H9 (cell line): ENCODE measurements around the gene TMEM176A. TPM values are rescaled to one million over a fixed set of nuclear protein-coding genes. Genes with fewer than 3 reads are reported as not detected.

Source experiments
- DNase-seq: peaks from one replicate; pipeline ENCODE4 v3.0.0-alpha.2; 2017
- H2AFZ ChIP-seq: one replicate; pipeline ENCODE4 v1.6.1; 2013; ENCODE audit warnings: mild to moderate bottlenecking, low read length, control low read depth, moderate library complexity
- H2AK5ac ChIP-seq: 2 replicates; pipeline ENCODE4 v1.6.1; 2013; ENCODE audit warnings: low read length, control low read depth, mixed read lengths; ENCODE audit not compliant: insufficient read length
- H2BK120ac ChIP-seq: one replicate; pipeline ENCODE4 v1.6.1; 2013; ENCODE audit warnings: low read depth, mild to moderate bottlenecking, low read length, control low read depth, inconsistent platforms; ENCODE audit not compliant: poor library complexity, severe bottlenecking
- H2BK12ac ChIP-seq: 2 replicates; pipeline ENCODE4 v1.6.1; 2013; ENCODE audit warnings: low read length, control low read depth, mixed read lengths, low read depth; ENCODE audit not compliant: insufficient read length
- H2BK15ac ChIP-seq: 2 replicates; pipeline ENCODE4 v1.6.1; 2013; ENCODE audit warnings: low read depth, low read length, control low read depth
- H2BK20ac ChIP-seq: one replicate; pipeline ENCODE4 v1.6.1; 2013; ENCODE audit warnings: low read depth, mild to moderate bottlenecking, low read length, control low read depth, inconsistent platforms; ENCODE audit not compliant: poor library complexity, severe bottlenecking
- H2BK5ac ChIP-seq: 2 replicates; pipeline ENCODE4 v1.6.1; 2013; ENCODE audit warnings: low read length, control low read depth, mixed read lengths; ENCODE audit not compliant: insufficient read length
- H3K14ac ChIP-seq: 2 replicates; pipeline ENCODE4 v1.6.1; 2013; ENCODE audit warnings: low read length, control low read depth; ENCODE audit not compliant: insufficient read depth
- H3K18ac ChIP-seq: 2 replicates; pipeline ENCODE4 v1.6.1; 2013; ENCODE audit warnings: low read depth, mild to moderate bottlenecking, mixed read lengths, low read length, control low read depth; ENCODE audit not compliant: insufficient read length
- H3K23ac ChIP-seq: 2 replicates; pipeline ENCODE4 v1.6.1; 2013; ENCODE audit warnings: low read length, control low read depth, mixed read lengths, low read depth; ENCODE audit not compliant: insufficient read length
- H3K23me2 ChIP-seq: 2 replicates; pipeline ENCODE4 v1.6.1; 2013; ENCODE audit warnings: low read depth, mild to moderate bottlenecking, mixed read lengths, low read length, control low read depth; ENCODE audit not compliant: insufficient read length, poor library complexity, severe bottlenecking
- H3K27ac ChIP-seq: 2 replicates; pipeline ENCODE4 v1.5.1; 2013; ENCODE audit warnings: low read length, control low read depth, mixed read lengths, low read depth; ENCODE audit not compliant: insufficient read length
- H3K27me3 ChIP-seq: 2 replicates; pipeline ENCODE4 v1.6.1; 2013; ENCODE audit warnings: low read length, control low read depth, inconsistent platforms; ENCODE audit not compliant: insufficient read depth
- H3K4ac ChIP-seq: 2 replicates; pipeline ENCODE4 v1.6.1; 2013; ENCODE audit warnings: low read depth, mild to moderate bottlenecking, control low read depth, inconsistent platforms, low read length, moderate library complexity
- H3K4me1 ChIP-seq: 2 replicates; pipeline ENCODE4 v1.6.1; 2013; ENCODE audit warnings: low read length, control low read depth, inconsistent platforms; ENCODE audit not compliant: insufficient read depth
- H3K4me2 ChIP-seq: 2 replicates; pipeline ENCODE4 v1.6.1; 2013; ENCODE audit warnings: low read length, control low read depth, mixed read lengths; ENCODE audit not compliant: insufficient read length, insufficient read depth
- H3K56ac ChIP-seq: 2 replicates; pipeline ENCODE4 v1.6.1; 2013; ENCODE audit warnings: low read depth, mild to moderate bottlenecking, mixed read lengths, low read length, control low read depth; ENCODE audit not compliant: insufficient read length
- H3K79me1 ChIP-seq: 2 replicates; pipeline ENCODE4 v1.6.1; 2013; ENCODE audit warnings: low read depth, mild to moderate bottlenecking, moderate library complexity, low read length, control low read depth, inconsistent platforms; ENCODE audit not compliant: insufficient read depth, poor library complexity, severe bottlenecking
- H3K79me2 ChIP-seq: 2 replicates; pipeline ENCODE4 v1.6.1; 2013; ENCODE audit warnings: low read length, control low read depth, inconsistent platforms; ENCODE audit not compliant: insufficient read depth
- H3K9ac ChIP-seq: 2 replicates; pipeline ENCODE4 v1.6.1; 2013; ENCODE audit warnings: low read length, control low read depth, mixed read lengths; ENCODE audit not compliant: insufficient read length; ENCODE audit errors: extremely low read depth
- H3K9me3 ChIP-seq: one replicate; pipeline ENCODE4 v1.6.1; 2013; ENCODE audit warnings: low read depth, low read length, inconsistent platforms; ENCODE audit not compliant: control insufficient read depth
- H3T11ph ChIP-seq: one replicate; pipeline ENCODE4 v1.6.1; 2013; ENCODE audit warnings: mild to moderate bottlenecking, low read length, control low read depth, inconsistent platforms
- H4K20me1 ChIP-seq: one replicate; pipeline ENCODE4 v1.6.1; 2013; ENCODE audit not compliant: control insufficient read depth, insufficient read length, insufficient read depth
- H4K5ac ChIP-seq: 2 replicates; pipeline ENCODE4 v1.6.1; 2013; ENCODE audit warnings: low read depth, mild to moderate bottlenecking, mixed read lengths, low read length, control low read depth; ENCODE audit not compliant: insufficient read length
- H4K8ac ChIP-seq: replicated peaks from 2 replicates; pipeline ENCODE4 v1.6.1; 2013; ENCODE audit warnings: low read length, control low read depth, mixed read lengths, low read depth; ENCODE audit not compliant: insufficient read length
- H4K91ac ChIP-seq: 2 replicates; pipeline ENCODE4 v1.6.1; 2013; ENCODE audit warnings: low read depth, mild to moderate bottlenecking, moderate library complexity, mixed read lengths, low read length, control low read depth; ENCODE audit not compliant: insufficient read length
- H3K27ac Mint-ChIP-seq, 3 experiments: 2 replicates in 2 of 3; 3 replicates in 1 of 3; pipeline ENCODE4 v1.8.0; 2020 to 2021; ENCODE audit warnings: mixed read lengths in 3 of 3, mild to moderate bottlenecking in 1 of 3, moderate library complexity in 1 of 3
- H3K27me3 Mint-ChIP-seq: 2 replicates; pipeline ENCODE4 v1.8.0; 2021; ENCODE audit warnings: low read depth, mild to moderate bottlenecking, moderate library complexity, mixed read lengths
- H3K36me3 Mint-ChIP-seq, 3 experiments: 2 replicates in 2 of 3; 3 replicates in 1 of 3; pipeline ENCODE4 v1.8.0; 2020 to 2021; ENCODE audit warnings: low read depth in 3 of 3, mixed read lengths in 3 of 3; ENCODE audit not compliant: insufficient read depth in 1 of 3
- H3K4me1 Mint-ChIP-seq, 2 experiments: 2 replicates each; pipeline ENCODE4 v1.8.0; 2020; ENCODE audit warnings: mixed read lengths in 2 of 2
- H3K4me3 Mint-ChIP-seq, 2 experiments: 2 replicates in 1 of 2; 3 replicates in 1 of 2; pipeline ENCODE4 v1.8.0; 2020 to 2021; ENCODE audit warnings: mild to moderate bottlenecking in 2 of 2, mixed read lengths in 2 of 2, moderate library complexity in 1 of 2
- H3K9me3 Mint-ChIP-seq, 2 experiments: 2 replicates in 1 of 2; 3 replicates in 1 of 2; pipeline ENCODE4 v1.8.0; 2020; ENCODE audit warnings: mild to moderate bottlenecking in 2 of 2, mixed read lengths in 2 of 2, moderate library complexity in 1 of 2
- CTCF ChIP-seq: fragments of 200-600 bp; sonication (generic); conservative IDR thresholded peaks from 3 replicates; pipeline ENCODE4 v1.8.0; 2021; ENCODE audit warnings: antibody characterized with exemption, mild to moderate bottlenecking
- WGBS: extraction: QIAGEN DNeasy Blood & Tissue Kit; methylation state at CpG from one replicate; pipeline ENCODE4 v1.1.7; 2013; ENCODE audit warnings: missing lambda C conversion rate, low lambda C conversion rate, mixed read lengths; ENCODE audit not compliant: insufficient read length; ENCODE audit errors: extremely low coverage; 5-methylcytosine and 5-hydroxymethylcytosine counted together
- total RNA-seq: library from RNA; stranded (reverse); gene quantifications from 2 replicates; pipeline ENCODE4 v1.2.1, GENCODE V29; 2021

TMEM176A gene
- total RNA-seq, 1 experiment from 2014 or later = not detected

- DNase-seq = no peak
- Mint-ChIP-seq H3K27ac (no peak overlapping the region), H3K36me3 (no peaks in the 10 kb centered on the region), H3K4me3 (no peak overlapping the region), H3K4me1 (no peaks in the 10 kb centered on the region), H3K9me3 (no peaks in the 10 kb centered on the region), H3K27me3 (peaks cover 87% of the 10 kb centered on the region)
- Histone ChIP-seq H3K4me2 (no peak overlapping the region), H2BK20ac (no peak overlapping the region), H3K27me3 (no peaks in the 10 kb centered on the region; the same call in 1 of the 2 replicates), H3K9ac (no peak overlapping the region), H3K4me1 (no peaks in the 10 kb centered on the region), H3K23ac (no peak overlapping the region), H3K9me3 (no peaks in the 10 kb centered on the region), H3K27ac (no peak overlapping the region), H4K91ac (no peak overlapping the region), H4K5ac (no peak overlapping the region), H2BK5ac (no peak overlapping the region), H3K56ac (no peak overlapping the region), H3K79me2 (no peaks in the 10 kb centered on the region; the same call in 1 of the 2 replicates), H3K79me1 (no peaks in the 10 kb centered on the region), H2BK15ac (no peak overlapping the region), H3K4ac (no peak overlapping the region), H2AFZ (no peak overlapping the region), H3K18ac (no peak overlapping the region), H3K23me2 (no peaks in the 10 kb centered on the region), H2BK12ac (no peak overlapping the region), H2BK120ac (no peak overlapping the region), H4K8ac (no peak overlapping the region), H3T11ph (no peak overlapping the region), H2AK5ac (no peak overlapping the region), H3K14ac (no peak overlapping the region), H4K20me1 (no peaks in the 10 kb centered on the region)
- no CpG with 5 or more reads among the region's 3 CpGs for WGBS
- peak; percentile 69 for TF ChIP-seq CTCF
These were observed 46.6 kb upstream of the TMEM176A start for GRCh38 chr7:150753826-150754603.
